Endothelial cell of umbilical vein (primary cell): ENCODE results near the gene CDK18. TPM values are rescaled to one million over a fixed set of nuclear protein-coding genes. Genes with fewer than 3 reads are reported as not detected.

Source experiments
- BruUV-seq: library from RNA; stranded (reverse); fragments of 400-500 nt; replicated peaks from 2 replicates; lab custom pipeline; 2021; lab: Mats Ljungman, UMichigan
- CTCF ChIA-PET: fragments of 300-600, 350-600 bp; sonication (Branson Sonifier 250); formaldehyde crosslinking; loops from one replicate; lab custom pipeline; 2021; ENCODE audit warnings: antibody characterized with exemption, inconsistent platforms; lab: Charles Lee
- POLR2A ChIA-PET: fragments of 300-600, 350-600 bp; sonication (Branson Sonifier 250); formaldehyde crosslinking; loops from one replicate; lab custom pipeline; 2021; ENCODE audit warnings: antibody characterized with exemption, inconsistent platforms; lab: Charles Lee
- DNase-seq: peaks from one replicate; pipeline ENCODE4 v3.0.0-alpha.2; 2011; ENCODE audit warnings: low read depth, low spot score
- FAIRE-seq: peaks from 2 replicates; lab custom pipeline; 2011; peaks lifted over from hg19 to GRCh38; lab: Jason Lieb, UNC
- H2AFZ ChIP-seq: 2 replicates; pipeline ENCODE4 v1.6.0; 2012; ENCODE audit warnings: low read depth, low read length, control low read depth, inconsistent platforms
- H3K27ac ChIP-seq: 2 replicates; pipeline ENCODE4 v1.5.1; 2011; ENCODE audit warnings: low read depth, mild to moderate bottlenecking, control low read depth, low read length, moderate library complexity; ENCODE audit not compliant: insufficient read depth
- H3K27me3 ChIP-seq, 2 experiments: 2 replicates each; pipeline versions ENCODE4 v1.6.0 to v1.6.1; 2011; ENCODE audit warnings: low read length in 2 of 2, mixed read lengths in 1 of 2; ENCODE audit not compliant: control insufficient read depth in 2 of 2, insufficient read depth in 2 of 2
- H3K36me3 ChIP-seq, 2 experiments: 2 replicates in 1 of 2; 3 replicates in 1 of 2; pipeline ENCODE4 v1.5.1; 2011; ENCODE audit warnings: low read length in 2 of 2, mild to moderate bottlenecking in 1 of 2, moderate library complexity in 1 of 2; ENCODE audit not compliant: control insufficient read depth in 2 of 2, insufficient read depth in 2 of 2; ENCODE audit errors: extremely low read depth in 1 of 2
- H3K4me1 ChIP-seq: 3 replicates; pipeline ENCODE4 v1.5.1; 2011; ENCODE audit warnings: mild to moderate bottlenecking, low read length; ENCODE audit not compliant: control insufficient read depth, insufficient read depth; ENCODE audit errors: extremely low read depth
- H3K4me2 ChIP-seq: 2 replicates; pipeline ENCODE4 v1.6.1; 2011; ENCODE audit warnings: low read length, control low read depth, mixed read lengths; ENCODE audit not compliant: insufficient read depth
- H3K4me3 ChIP-seq, 3 experiments: fragments of 200-600 bp in 1 of 3; sonication (generic), shearing (Covaris generic) in 1 of 3; replicated peaks in 1 of 3; 2 replicates each; pipeline ENCODE4 v1.5.1; 2011 to 2016; ENCODE audit warnings: control low read depth in 3 of 3, low read length in 3 of 3, mild to moderate bottlenecking in 2 of 3, inconsistent platforms in 1 of 3, low read depth in 1 of 3, moderate library complexity in 1 of 3; ENCODE audit not compliant: insufficient read depth in 1 of 3
- H3K79me2 ChIP-seq: 2 replicates; pipeline ENCODE4 v1.6.0; 2012; ENCODE audit warnings: low read length, inconsistent platforms; ENCODE audit not compliant: control insufficient read depth, insufficient read depth
- H3K9ac ChIP-seq: replicated peaks from 2 replicates; pipeline ENCODE3; 2011; ENCODE audit warnings: low read length, control low read depth; ENCODE audit not compliant: insufficient read depth; ENCODE audit errors: extremely low read depth
- H3K9me1 ChIP-seq: replicated peaks from 3 replicates; pipeline ENCODE4 v1.6.0; 2011; ENCODE audit warnings: mild to moderate bottlenecking, low read length; ENCODE audit not compliant: control insufficient read depth, insufficient read depth; ENCODE audit errors: extremely low read depth
- H3K9me3 ChIP-seq: replicated peaks from 2 replicates; pipeline ENCODE4 v1.5.1; 2012; ENCODE audit warnings: low read length, inconsistent platforms; ENCODE audit not compliant: control insufficient read depth, insufficient read depth
- H4K20me1 ChIP-seq: replicated peaks from 2 replicates; pipeline ENCODE3; 2011; ENCODE audit warnings: mild to moderate bottlenecking, low read length; ENCODE audit not compliant: control insufficient read depth, insufficient read depth; ENCODE audit errors: extremely low read depth
- CTCF ChIP-seq, 2 donors: IDR thresholded peaks; 1 replicate in 1 of 2; 2 replicates in 1 of 2; pipeline ENCODE4 v1.5.1; 2011; ENCODE audit warnings: low read length in 2 of 2, mild to moderate bottlenecking in 2 of 2, moderate library complexity in 2 of 2, control low read depth in 1 of 2, inconsistent platforms in 1 of 2, low read depth in 1 of 2; ENCODE audit not compliant: insufficient read depth in 1 of 2; ENCODE audit errors: extremely low read depth in 1 of 2
- EZH2 ChIP-seq: IDR thresholded peaks from 2 replicates; pipeline ENCODE4 v1.6.1; 2012; ENCODE audit warnings: borderline replicate concordance, low read depth, mild to moderate bottlenecking, moderate library complexity, low read length, inconsistent platforms; ENCODE audit not compliant: severe bottlenecking
- FOS ChIP-seq: IDR thresholded peaks from 2 replicates; pipeline ENCODE4 v1.6.1; 2011; ENCODE audit warnings: mild to moderate bottlenecking, low read length, moderate library complexity, borderline replicate concordance; ENCODE audit not compliant: insufficient read depth
- GATA2 ChIP-seq: IDR thresholded peaks from 2 replicates; pipeline ENCODE4 v1.7.0; 2011; ENCODE audit warnings: low read depth, mild to moderate bottlenecking, moderate library complexity, mixed read lengths, low read length; ENCODE audit not compliant: insufficient read length, insufficient read depth
- JUN ChIP-seq: IDR thresholded peaks from 2 replicates; pipeline ENCODE4 v1.6.1; 2011; ENCODE audit warnings: borderline replicate concordance, low read depth; ENCODE audit not compliant: insufficient read length, insufficient read depth
- MYC ChIP-seq: IDR thresholded peaks from one replicate; pipeline ENCODE4 v1.6.1; 2011; ENCODE audit warnings: mild to moderate bottlenecking, low read depth, low read length
- POLR2A ChIP-seq: IDR thresholded peaks from 2 replicates; pipeline ENCODE4 v1.6.1; 2012; ENCODE audit warnings: low read depth, mild to moderate bottlenecking, control low read depth, low read length
- POLR2AphosphoS5 ChIP-seq: IDR thresholded peaks from 2 replicates; pipeline ENCODE4 v1.6.1; 2012; ENCODE audit warnings: low read depth, mild to moderate bottlenecking, control low read depth, low read length, moderate library complexity; ENCODE audit not compliant: insufficient read depth
- dilution Hi-C: fragments of 300-500 bp; cut with MboI; formaldehyde crosslinking; loops from one replicate; pipeline ENCODE4 v1.15.0; 2019; ENCODE audit warnings: low sequenced_read_pairs; ENCODE audit not compliant: extremely low pct_ligation_motif_present
- intact Hi-C: fragments of 100-400 bp; cut with micrococcal nuclease; formaldehyde crosslinking; loops from one replicate; pipeline ENCODE4 v1.10.0; 2022
- polyA plus RNA-seq, 4 experiments: library from polyadenylated mRNA; depleted of rRNA in 3 of 4; stranded (reverse) in 3 of 4; unstranded in 1 of 4; fragments of >200 nt; gene quantifications; 2 replicates each; pipeline versions ENCODE4 v1.2.1 to v1.2.3, GENCODE V29; 2011 to 2012; ENCODE audit warnings: missing spikeins in 1 of 4
- total RNA-seq: library from RNA; stranded (reverse); gene quantifications from 2 replicates; pipeline ENCODE4 v1.2.3, GENCODE V29; 2021
- TF ChIP-seq, protein P1 (sequence below): IDR thresholded peaks from 2 replicates; pipeline ENCODE4 v1.6.1; 2011; ENCODE audit not compliant: insufficient read depth, insufficient read length

CDK18 gene
- total and polyA plus RNA-seq, 2 donors (not counting 3 experiments of a cell fraction or from before 2014, with no cell fraction given), result 0.17 to 1.2 TPM

DNA sequence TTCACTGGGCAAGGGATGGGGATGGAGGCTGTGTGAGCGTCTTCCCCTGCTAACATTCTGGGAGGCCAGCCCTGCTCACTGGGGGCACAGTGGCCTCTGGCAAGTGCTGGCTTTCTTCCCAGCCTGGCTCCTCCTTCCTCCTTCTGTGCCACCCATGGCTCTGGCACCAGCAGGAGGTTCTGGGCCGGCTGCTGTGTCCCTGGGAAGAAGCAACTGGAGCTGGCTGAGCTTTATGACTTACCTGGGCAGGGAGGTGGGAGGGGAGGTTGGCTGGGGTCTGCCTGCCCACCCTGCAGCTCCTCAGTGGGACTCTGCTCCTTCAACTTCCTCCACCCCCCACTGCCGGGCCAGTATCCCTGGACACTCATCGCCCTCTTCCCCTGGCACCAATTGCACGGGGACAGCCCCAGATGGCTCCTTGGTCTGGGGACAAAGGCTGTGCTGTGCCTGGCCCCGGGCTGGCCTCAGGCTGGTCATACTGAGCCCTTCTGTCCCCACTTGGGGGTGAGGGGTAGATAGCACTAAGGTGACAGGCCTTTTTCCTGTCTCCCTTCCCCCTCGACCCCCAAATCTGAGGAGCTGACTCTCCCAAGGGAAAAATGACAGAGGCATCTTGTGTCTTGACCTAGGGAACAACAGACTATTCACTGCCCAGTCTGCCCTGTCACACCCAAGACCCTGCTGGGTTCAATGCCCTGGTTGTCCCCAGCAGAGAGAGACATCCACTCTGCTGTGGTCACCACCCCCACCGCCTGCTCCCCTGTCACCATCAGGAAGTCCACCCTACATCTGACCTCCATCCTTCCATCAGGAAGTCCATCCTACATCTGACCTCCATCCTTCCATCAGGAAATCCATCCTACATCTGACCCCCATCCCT is 14.4 kb downstream of the CDK18 start:
- H3K79me2 ChIP-seq, result no peaks in the 10 kb centered on the region
- H3K36me3 ChIP-seq, result no peaks in the 10 kb centered on the region
- TF ChIP-seq MYC, result no peak
- no peak for TF ChIP-seq POLR2A
- no peak for TF ChIP-seq EZH2
- no peak for TF ChIP-seq CTCF (IDR thresholded peaks at IDR 0.05; ENCODE audit: extremely low read depth in 1 of 2, insufficient read depth in 1 of 2, low read depth in 1 of 2, low read length in 2 of 2)
- no peak for TF ChIP-seq FOS
- no peak for TF ChIP-seq POLR2AphosphoS5
- TF ChIP-seq JUN, result no peak
- TF ChIP-seq GATA2, result no peak
- TF ChIP-seq, protein P1, sequence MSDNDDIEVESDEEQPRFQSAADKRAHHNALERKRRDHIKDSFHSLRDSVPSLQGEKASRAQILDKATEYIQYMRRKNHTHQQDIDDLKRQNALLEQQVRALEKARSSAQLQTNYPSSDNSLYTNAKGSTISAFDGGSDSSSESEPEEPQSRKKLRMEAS, result no peak
- H3K4me3 ChIP-seq, result no peak overlapping the region
- ChIA-PET CTCF (interaction anchor here (0.7 to 2.1 kb wide), 4 partner anchors 10 to 80 kb away, joined by 3 to 6 read pairs (median 3); no protein-coding TSS in a partner anchor), POLR2A (no interaction called here)
- intact Hi-C loops, result no loop called here
- no peaks in the 10 kb centered on the region for H3K9me1 ChIP-seq
- no peak for FAIRE-seq
- peaks cover 0 to 4% of the 10 kb centered on the region in 2 experiments for H3K27me3 ChIP-seq
- no peak overlapping the region for H3K4me2 ChIP-seq
- BruUV-seq, result no TSS peak
- no peaks in the 10 kb centered on the region for H4K20me1 ChIP-seq
- H3K27ac ChIP-seq, result no peak overlapping the region
- dilution Hi-C loops, result no loop called here
- DNase-seq, result no peak
- no peak overlapping the region for H2AFZ ChIP-seq
- no peak overlapping the region for H3K9ac ChIP-seq
- H3K9me3 ChIP-seq, result no peaks in the 10 kb centered on the region
- H3K4me1 ChIP-seq, result no peaks in the 10 kb centered on the region
